Measurements from ENCODE around the gene SSBP2. TPM values are rescaled to one million over a fixed set of nuclear protein-coding genes. Genes with fewer than 3 reads are reported as not detected.

Gene SSBP2
- total RNA-seq, 2 donors from 2014 or later, result 11.1 to 28.0 TPM

- Histone ChIP-seq H3K27me3 (no peaks in the 10 kb centered on the region), H3K4me1 (no peaks in the 10 kb centered on the region), H3K9me3 (no peaks in the 10 kb centered on the region), H3K27ac (no peak overlapping the region), H3K36me3 (no peaks in the 10 kb centered on the region), H3K9ac (ENCODE audit: low read depth in 2 of 2, low read length in 2 of 2) (no peak overlapping the region), H3K4me3 (no peak overlapping the region)
- TF ChIP-seq CTCF (IDR thresholded peaks at IDR 0.05), result no peak
- intact Hi-C loops (cut with DNase I), result no loop called here
- DNase-seq, result no peak
Observed at GRCh38 chr5:81402192-81402930, 348.5 kb downstream of the SSBP2 start.

DNA sequence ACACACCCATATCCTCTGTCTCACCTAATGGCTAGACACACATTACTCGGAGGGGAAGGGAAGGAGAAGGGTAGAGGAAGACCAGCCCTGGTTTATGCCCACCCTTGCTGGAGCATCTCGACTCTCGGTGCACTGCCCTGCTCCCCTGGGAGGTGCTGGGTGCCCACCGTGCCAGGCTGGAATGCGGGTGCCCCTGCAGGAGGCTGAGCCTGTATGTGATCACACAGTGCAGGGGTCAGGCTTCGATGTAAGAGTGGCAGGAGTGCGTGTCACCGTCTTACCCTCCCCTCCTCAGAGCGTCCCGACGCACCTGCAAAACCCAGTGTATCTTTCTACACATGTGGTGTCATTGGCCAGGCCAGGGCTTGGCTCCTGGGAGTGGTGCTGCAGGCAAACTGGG lies 349.6 kb downstream of the SSBP2 start:
- Histone ChIP-seq H3K4me1 (no peaks in the 10 kb centered on the region), H3K4me3 (no peak overlapping the region), H3K27me3 (no peaks in the 10 kb centered on the region), H3K9me3 (no peaks in the 10 kb centered on the region), H3K27ac (no peak overlapping the region), H3K9ac (ENCODE audit: low read depth in 2 of 2, low read length in 2 of 2) (no peak overlapping the region), H3K36me3 (no peaks in the 10 kb centered on the region)
- DNase-seq, result no peak
- intact Hi-C loops (cut with DNase I), result no loop called here
- no peak for TF ChIP-seq CTCF (IDR thresholded peaks at IDR 0.05)

- intact Hi-C loops (cut with DNase I), result no loop called here
Observed at GRCh38 chr5:81400375-81400774, 350.5 kb downstream of the SSBP2 start.

DNA sequence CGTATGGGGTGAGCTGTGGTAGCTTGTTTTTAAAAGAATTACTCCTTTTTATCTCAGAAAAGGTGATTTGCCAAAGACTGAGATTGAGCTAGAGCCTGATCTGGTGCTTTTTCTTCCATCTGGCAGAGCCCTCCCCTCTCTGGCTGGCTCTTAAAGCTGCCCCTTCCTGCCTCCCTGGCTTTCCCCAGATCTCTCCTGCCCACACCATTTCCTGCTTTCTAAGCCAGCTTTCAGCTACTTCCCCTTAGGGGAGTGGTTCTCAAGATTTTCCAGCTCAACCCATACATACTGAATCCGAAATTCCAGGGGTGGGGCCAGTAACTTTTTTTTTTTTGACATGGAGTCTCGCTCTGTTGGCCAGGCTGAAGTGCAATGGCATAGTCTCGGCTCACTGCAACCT lies 352.2 kb downstream of the SSBP2 start:
- Histone ChIP-seq H3K27me3 (peaks cover 8% of the 10 kb centered on the region), H3K4me3 (no peak overlapping the region), H3K4me1 (no peaks in the 10 kb centered on the region), H3K9ac (ENCODE audit: low read depth in 2 of 2, low read length in 2 of 2) (no peak overlapping the region), H3K27ac (no peak overlapping the region), H3K36me3 (no peaks in the 10 kb centered on the region), H3K9me3 (no peaks in the 10 kb centered on the region)
- intact Hi-C loops (cut with DNase I), result no loop called here
- no peak for TF ChIP-seq CTCF (IDR thresholded peaks at IDR 0.05)
- DNase-seq, result no peak

More at GRCh38 chr5:81400375-81400774, 350.5 kb downstream of the SSBP2 start:
- DNase-seq, result no peak
- H3K9ac ChIP-seq (ENCODE audit: low read depth in 2 of 2, low read length in 2 of 2), result no peak overlapping the region
- no peak overlapping the region for H3K27ac ChIP-seq
- no peak overlapping the region for H3K4me3 ChIP-seq
- H3K9me3 ChIP-seq, result no peaks in the 10 kb centered on the region
- TF ChIP-seq CTCF (IDR thresholded peaks at IDR 0.05), result no peak
- no peaks in the 10 kb centered on the region for H3K36me3 ChIP-seq
- no peaks in the 10 kb centered on the region for H3K4me1 ChIP-seq
- H3K27me3 ChIP-seq, result no peaks in the 10 kb centered on the region

GRCh38 chr5:81397176-81397575 lies 353.7 kb downstream of the SSBP2 start:
- H3K36me3 ChIP-seq, result no peaks in the 10 kb centered on the region
- no peak for TF ChIP-seq CTCF (IDR thresholded peaks at IDR 0.05)
- no peak for DNase-seq
- H3K9me3 ChIP-seq, result no peaks in the 10 kb centered on the region
- no peak overlapping the region for H3K4me3 ChIP-seq
- no peaks in the 10 kb centered on the region for H3K4me1 ChIP-seq
- H3K27ac ChIP-seq, result no peak overlapping the region
- H3K27me3 ChIP-seq, result peaks cover 14% of the 10 kb centered on the region
- intact Hi-C loops (cut with DNase I), result no loop called here
- no peak overlapping the region for H3K9ac ChIP-seq (ENCODE audit: low read depth in 2 of 2, low read length in 2 of 2)

Data from colonic mucosa (tissue), 4 donors.